NCI-H82 treated with DMSO at 0.1 percent for 48 hours (cell line): ENCODE results near the gene TMEM131.

Experiments used
- DNase-seq: peaks from one replicate; lab custom pipeline; 2025; ENCODE audit not compliant: unreplicated experiment; lab: John Stamatoyannopoulos, UW

The TMEM131 gene

GRCh38 chr2:97765933-97766332 lies 229.8 kb downstream of the TMEM131 start:
- no peak for DNase-seq

DNA sequence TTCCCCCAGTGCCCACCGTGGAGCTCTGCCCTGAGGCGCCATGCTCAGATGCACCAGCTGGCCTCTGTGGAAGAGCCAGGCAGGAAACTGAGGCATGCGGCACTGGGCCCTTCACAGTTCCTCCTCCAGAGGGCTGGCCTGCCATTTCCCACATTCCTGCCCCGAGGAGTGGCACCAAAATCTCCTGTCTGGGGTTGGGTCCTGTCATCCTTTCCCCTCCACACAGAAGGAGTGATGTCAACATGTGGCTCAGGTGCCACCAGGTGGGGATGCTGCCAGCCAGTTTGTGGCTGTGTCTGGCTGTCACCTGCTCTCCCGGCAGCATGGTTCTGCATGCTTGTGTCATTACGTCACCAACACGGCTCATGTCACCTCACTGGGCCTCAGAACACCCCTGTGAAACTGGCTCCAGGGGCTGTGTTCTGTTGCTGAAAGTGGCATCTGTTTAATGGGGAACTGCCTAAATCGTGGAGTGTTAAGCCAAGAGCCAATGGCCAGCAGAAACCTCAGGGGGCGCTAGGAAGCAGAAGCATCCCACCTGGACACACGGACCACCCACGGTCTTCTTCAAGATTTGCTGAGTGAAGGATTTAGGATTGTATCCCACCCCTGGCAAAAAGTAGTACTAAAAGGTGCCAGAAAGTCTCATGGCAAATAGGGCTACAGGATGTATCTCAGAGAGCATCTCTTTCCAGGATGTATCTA lies 231.0 kb downstream of the TMEM131 start:
- DNase-seq = no peak

- no peak for DNase-seq
Measured at GRCh38 chr2:97763176-97763845, 232.4 kb downstream of the TMEM131 start.

GRCh38 chr2:97761192-97761591 lies 234.6 kb downstream of the TMEM131 start:
- DNase-seq = no peak

- no peak for DNase-seq
Measured at GRCh38 chr2:97760480-97761049, 235.2 kb downstream of the TMEM131 start.

DNA sequence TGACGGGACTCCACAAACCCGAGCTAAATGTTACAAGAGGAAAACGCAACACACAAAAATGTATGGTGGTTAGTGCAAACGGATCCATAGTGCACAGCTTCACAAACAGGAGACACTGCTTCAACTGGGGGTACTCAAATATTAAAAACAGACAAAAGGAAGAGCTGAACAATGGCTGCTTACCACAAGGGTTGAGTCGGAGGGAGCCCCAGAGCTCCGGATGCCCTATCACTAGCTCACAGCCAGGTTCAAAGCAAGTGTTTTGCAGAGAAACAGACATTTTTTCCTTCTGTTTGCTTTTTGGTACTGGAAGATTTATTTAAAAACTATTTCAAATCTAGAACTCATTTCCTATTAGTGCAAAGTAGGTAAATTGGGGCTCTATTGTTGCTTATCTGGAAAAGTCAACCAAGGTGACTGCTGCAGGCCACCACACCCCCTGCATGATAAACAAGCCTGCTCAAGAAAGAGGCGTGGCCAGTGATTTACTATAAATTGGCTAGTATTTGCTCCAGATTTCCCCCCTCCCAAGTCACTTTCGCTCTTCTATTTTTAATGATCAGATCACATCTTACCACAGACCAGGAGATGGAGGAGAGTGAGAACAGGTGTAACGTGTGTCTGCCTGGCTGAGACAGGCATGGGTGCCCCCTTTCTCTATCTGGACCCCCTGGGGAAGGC lies 235.9 kb downstream of the TMEM131 start:
- DNase-seq = no peak

GRCh38 chr2:97758131-97758705 lies 237.5 kb downstream of the TMEM131 start:
- no peak for DNase-seq

DNA sequence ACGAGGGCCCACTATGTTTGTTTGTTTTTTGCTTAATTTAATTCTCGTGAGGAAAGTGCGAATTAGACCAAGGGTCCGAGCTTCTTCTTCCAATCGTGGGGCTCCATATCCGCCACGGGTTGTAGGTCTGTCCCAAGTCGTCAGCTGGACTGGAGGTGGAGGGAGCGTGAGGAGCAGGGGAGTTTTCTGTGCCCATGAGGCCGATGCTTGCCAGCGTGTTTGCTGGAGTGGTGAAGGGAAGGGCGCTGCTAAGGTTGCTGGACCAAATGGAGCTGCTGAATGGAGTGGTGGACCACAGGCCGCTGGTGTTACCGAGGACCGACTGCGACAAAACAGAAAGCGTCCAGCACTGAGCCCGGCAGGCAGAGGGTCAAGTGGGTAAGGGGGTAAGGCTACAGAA lies 238.7 kb downstream of the TMEM131 start:
- no peak for DNase-seq

- DNase-seq = no peak
Measured at GRCh38 chr2:97755491-97755890, 240.3 kb downstream of the TMEM131 start.

DNA sequence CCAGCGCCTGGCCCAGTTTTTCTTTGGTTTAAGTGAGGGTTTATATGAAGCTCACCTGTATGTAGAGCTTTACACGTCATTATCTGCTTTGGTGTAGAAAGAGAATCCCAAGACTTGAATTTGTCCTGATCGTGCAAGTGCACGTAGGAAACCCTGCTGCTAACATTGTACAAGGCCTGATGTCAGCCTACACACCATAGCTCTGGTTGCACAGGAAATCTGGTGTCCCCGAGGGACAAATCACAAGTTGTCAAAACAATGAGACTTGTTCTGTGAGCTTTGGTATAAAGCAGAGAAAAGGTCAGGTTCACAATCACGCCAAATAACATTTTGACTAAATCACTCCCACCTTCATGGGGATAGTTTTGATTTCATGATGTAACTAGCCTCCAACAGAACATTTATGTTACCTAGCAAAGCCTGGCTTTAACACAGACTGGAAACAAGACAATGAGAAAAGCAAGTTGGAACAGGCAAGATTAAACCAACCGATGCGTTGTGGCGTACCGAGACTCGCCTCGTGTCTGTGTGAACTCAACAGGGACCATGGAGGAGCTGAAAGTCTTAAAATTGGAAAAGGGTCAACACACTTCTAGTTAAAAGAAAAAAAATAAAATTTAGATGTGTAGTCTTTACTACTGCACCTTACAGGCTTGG lies 240.9 kb downstream of the TMEM131 start:
- DNase-seq = no peak

GRCh38 chr2:97752342-97753334 lies 243.1 kb downstream of the TMEM131 start:
- DNase-seq = no peak

GRCh38 chr2:97751752-97752151 lies 244.0 kb downstream of the TMEM131 start:
- DNase-seq = no peak

GRCh38 chr2:97750017-97750416 lies 245.7 kb downstream of the TMEM131 start:
- no peak for DNase-seq

GRCh38 chr2:97749581-97749980 lies 246.2 kb downstream of the TMEM131 start:
- DNase-seq = no peak

GRCh38 chr2:97747716-97748115 lies 248.0 kb downstream of the TMEM131 start:
- DNase-seq = no peak

- DNase-seq = no peak
Measured at GRCh38 chr2:97747285-97747684, 248.5 kb downstream of the TMEM131 start.

DNA sequence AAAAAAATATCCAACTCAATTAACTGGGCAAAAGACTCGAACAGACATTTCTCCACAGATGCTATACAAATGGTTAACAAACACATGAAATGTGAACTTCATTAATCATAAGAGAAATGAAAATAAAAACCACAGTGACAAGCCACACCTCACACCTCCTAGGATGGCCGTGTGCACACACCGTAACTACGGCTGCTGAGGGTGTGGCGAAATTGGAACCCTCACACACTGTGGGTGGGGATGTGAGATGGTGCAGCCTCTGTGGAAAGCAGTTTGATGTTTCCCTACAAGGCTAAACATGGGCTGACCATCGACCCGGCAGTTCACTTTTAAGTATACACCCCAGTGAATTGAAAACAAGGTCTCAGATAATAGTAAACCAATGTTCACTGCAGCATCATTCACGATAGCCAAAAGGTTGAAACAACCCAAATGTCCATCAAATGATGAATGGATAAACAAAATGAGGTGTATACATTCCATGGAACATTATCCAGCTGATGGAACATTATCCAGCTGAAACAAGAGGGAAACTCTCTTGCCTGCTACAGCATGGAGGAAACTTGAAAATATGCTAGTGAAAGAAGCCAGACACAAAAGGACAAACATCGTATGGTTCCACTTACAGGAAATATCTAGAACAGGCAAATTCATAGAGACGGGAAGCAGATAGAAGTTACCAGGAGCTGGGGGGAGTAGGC lies 250.1 kb downstream of the TMEM131 start:
- no peak for DNase-seq

DNA sequence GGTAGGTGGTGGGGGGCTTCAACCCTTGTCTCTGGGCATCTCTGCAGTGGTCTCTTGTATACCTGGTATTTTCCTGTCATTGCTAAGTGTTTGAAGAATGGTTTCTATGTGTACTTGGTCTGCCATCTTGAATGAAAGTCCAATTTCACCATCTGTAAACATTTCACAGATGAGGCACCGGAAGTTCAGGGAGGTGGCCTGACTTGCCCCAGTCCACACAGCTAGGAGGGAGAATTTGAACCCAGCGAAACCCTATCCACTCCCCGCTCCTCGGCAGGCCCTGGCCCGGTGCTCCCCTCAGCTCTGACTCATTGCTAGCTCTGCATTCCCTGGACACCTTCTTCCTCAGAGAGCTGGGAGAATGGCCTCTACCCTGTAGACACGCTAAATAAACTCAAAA lies 251.8 kb downstream of the TMEM131 start:
- DNase-seq = no peak

GRCh38 chr2:97742381-97742847 lies 253.3 kb downstream of the TMEM131 start:
- no peak for DNase-seq
